Lower leg skin (tissue), 4 donors: ENCODE data around the gene CBR1. TPM values are rescaled to one million over a fixed set of nuclear protein-coding genes. Genes with fewer than 3 reads are reported as not detected.
"Not testable (repeated sequence)": the region's sequence is repeated elsewhere in the genome, so short reads cannot be mapped to it uniquely, and the experiment has no call there.

Experiments used
- DNase-seq, 2 donors: peaks; one replicate each; pipeline ENCODE4 v3.0.0-alpha.2; 2019; ENCODE audit warnings: low spot score in 2 of 2
- H3K4me3 ChIP-seq: fragments of 200-600 bp; sonication (generic); 2 replicates; pipeline ENCODE4 v1.5.1; 2017; ENCODE audit warnings: mild to moderate bottlenecking, low read depth; ENCODE audit not compliant: poor library complexity, severe bottlenecking
- POLR2A ChIP-seq, 2 donors: fragments of 450-650 bp; IDR thresholded peaks; one replicate each; pipeline ENCODE4 v1.6.1; 2016 to 2017; ENCODE audit warnings: antibody characterized with exemption in 2 of 2, mild to moderate bottlenecking in 1 of 2, moderate library complexity in 1 of 2
- WGBS, 2 donors: methylation state at CpG; one replicate each; pipeline ENCODE4 v1.1.5; 2018; 5-methylcytosine and 5-hydroxymethylcytosine counted together
- intact Hi-C: fragments of 100-400 bp; cut with DNase I; formaldehyde crosslinking; loops from one replicate; pipeline ENCODE4 v1.15.0; 2023; ENCODE audit warnings: low total_unique reads
- total RNA-seq, 4 donors: library from RNA; depleted of rRNA; stranded (reverse); fragments of >200 nt; gene quantifications; one replicate each; pipeline ENCODE4 v1.1.0, GENCODE V29; 2016
- TF ChIP-seq, protein P1 (sequence below), 3 donors: fragments of 450-650 bp; IDR thresholded peaks; one replicate each; pipeline ENCODE4 v1.5.1; 2016; ENCODE audit warnings: antibody characterized with exemption in 3 of 3, mild to moderate bottlenecking in 3 of 3, moderate library complexity in 2 of 3

The CBR1 gene
- total RNA-seq, 4 donors from 2014 or later: 312 to 945 (median 473) TPM

DNA sequence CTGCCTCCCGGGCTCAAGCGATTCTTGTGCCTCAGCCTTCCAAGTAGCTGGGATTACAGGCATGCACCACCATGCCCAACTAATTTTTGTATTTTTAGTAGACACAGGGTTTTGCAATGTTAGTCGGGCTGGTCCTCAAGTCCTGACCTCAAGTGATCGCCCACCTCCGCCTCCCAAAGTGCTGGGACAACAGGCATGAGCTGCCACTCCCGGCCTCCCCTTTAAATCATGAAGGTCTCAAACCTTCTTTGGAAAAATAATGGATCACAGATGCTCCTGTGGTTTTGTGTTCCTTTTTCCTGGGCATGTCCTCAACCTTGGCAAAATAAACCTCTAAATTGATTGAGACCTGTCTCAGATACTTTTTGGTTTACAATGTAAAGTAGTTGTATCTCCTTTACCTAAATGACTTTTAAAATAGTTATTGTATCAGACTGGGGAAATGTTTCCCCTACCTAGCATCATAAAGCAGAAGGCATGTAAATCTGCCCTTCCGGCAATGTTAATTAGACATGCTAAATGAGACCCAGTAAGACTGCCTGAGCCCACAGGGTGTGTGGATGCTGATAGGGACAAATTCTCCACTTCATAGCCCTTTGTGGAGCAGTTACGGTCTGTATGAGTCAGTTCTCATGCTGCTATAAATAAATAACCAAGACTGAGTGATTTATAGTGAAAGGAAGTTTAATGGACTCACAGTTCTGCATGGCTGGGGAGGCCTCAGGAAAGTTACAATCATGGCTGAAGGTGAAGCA is 27.8 kb downstream of the CBR1 start:
- no peak for TF ChIP-seq POLR2A (IDR thresholded peaks at IDR 0.05)
- 41 to 55% methylated on average over 8 of the region's 8 CpGs for WGBS, 2 donors
- no peak overlapping the region for H3K4me3 ChIP-seq
- intact Hi-C loops: no loop called here
- DNase-seq: no peak

DNA sequence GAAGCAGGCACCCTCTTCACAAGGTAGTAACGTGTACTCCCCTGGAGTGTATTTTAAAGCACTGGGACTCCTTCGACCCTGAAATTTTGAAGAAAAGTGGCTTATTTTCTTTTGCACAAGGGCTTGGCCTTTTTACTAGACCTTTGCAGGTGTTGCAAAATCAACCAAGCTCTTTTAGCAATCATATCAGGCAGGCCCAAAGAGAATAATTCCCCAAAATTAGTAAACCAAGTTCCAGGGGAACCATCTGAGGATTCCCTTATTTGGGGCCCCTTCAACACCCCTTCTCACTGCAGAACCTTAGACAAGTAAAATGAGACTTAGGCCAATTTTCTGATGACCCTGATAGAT is 28.3 kb downstream of the CBR1 start:
- no peak overlapping the region for H3K4me3 ChIP-seq
- intact Hi-C loops: no loop called here
- DNase-seq: no peak
- TF ChIP-seq, protein P1, sequence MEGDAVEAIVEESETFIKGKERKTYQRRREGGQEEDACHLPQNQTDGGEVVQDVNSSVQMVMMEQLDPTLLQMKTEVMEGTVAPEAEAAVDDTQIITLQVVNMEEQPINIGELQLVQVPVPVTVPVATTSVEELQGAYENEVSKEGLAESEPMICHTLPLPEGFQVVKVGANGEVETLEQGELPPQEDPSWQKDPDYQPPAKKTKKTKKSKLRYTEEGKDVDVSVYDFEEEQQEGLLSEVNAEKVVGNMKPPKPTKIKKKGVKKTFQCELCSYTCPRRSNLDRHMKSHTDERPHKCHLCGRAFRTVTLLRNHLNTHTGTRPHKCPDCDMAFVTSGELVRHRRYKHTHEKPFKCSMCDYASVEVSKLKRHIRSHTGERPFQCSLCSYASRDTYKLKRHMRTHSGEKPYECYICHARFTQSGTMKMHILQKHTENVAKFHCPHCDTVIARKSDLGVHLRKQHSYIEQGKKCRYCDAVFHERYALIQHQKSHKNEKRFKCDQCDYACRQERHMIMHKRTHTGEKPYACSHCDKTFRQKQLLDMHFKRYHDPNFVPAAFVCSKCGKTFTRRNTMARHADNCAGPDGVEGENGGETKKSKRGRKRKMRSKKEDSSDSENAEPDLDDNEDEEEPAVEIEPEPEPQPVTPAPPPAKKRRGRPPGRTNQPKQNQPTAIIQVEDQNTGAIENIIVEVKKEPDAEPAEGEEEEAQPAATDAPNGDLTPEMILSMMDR (IDR thresholded peaks at IDR 0.05): no peak
- TF ChIP-seq POLR2A (IDR thresholded peaks at IDR 0.05): no peak
- WGBS, 2 donors: 42 to 49% methylated on average over 2 of the region's 2 CpGs

GRCh38 chr21:36099000-36099399 is 29.2 kb downstream of the CBR1 start:
- no peak for TF ChIP-seq POLR2A (IDR thresholded peaks at IDR 0.05)
- TF ChIP-seq, protein P1 (IDR thresholded peaks at IDR 0.05): no peak
- 94 to 99% methylated on average over 3 of the region's 3 CpGs for WGBS, 2 donors
- intact Hi-C loops: no loop called here
- no peak for DNase-seq
- no peak overlapping the region for H3K4me3 ChIP-seq

- H3K4me3 ChIP-seq, intact Hi-C loops, DNase-seq: not testable (repeated sequence)
- 57 to 59% methylated on average over 13 of the region's 13 CpGs for WGBS, 2 donors
Observed at GRCh38 chr21:36099695-36100211, 29.9 kb downstream of the CBR1 start.

- intact Hi-C loops: no loop called here
- WGBS, 2 donors: 43 to 44% methylated on average over 6 of the region's 6 CpGs
- no peak for TF ChIP-seq POLR2A (IDR thresholded peaks at IDR 0.05)
- TF ChIP-seq, protein P1 (IDR thresholded peaks at IDR 0.05): no peak
- no peak for DNase-seq
- no peak overlapping the region for H3K4me3 ChIP-seq
Observed at GRCh38 chr21:36100971-36101641, 31.3 kb downstream of the CBR1 start.

- no peak for TF ChIP-seq POLR2A (IDR thresholded peaks at IDR 0.05)
- TF ChIP-seq, protein P1 (IDR thresholded peaks at IDR 0.05): no peak
- no peak for DNase-seq
- H3K4me3 ChIP-seq: no peak overlapping the region
- intact Hi-C loops: no loop called here
Observed at GRCh38 chr21:36103434-36103833, 33.6 kb downstream of the CBR1 start.
